HCT116 (cell line): ENCODE data around the gene PIK3R2. TPM values are rescaled to one million over a fixed set of nuclear protein-coding genes. Genes with fewer than 3 reads are reported as not detected.
A peak's percentile ranks its signal among the peaks of the same experiment; 100 is the strongest.
"Not testable (repeated sequence)": the region's sequence is repeated elsewhere in the genome, so short reads cannot be mapped to it uniquely, and the experiment has no call there.

ENCODE experiments used
- ATAC-seq: fragments of 200-7000 bp; cut with Tn5 transposase; 2 replicates; pipeline ENCODE4 v1.9.1; 2020; ENCODE audit warnings: mild to moderate bottlenecking, moderate library complexity
- BruUV-seq: library from RNA; stranded (reverse); fragments of 400-500 nt; replicated peaks from 2 replicates; lab custom pipeline; 2021; lab: Mats Ljungman, UMichigan
- CTCF ChIA-PET: fragments of 300-600 bp; sonication (Branson Sonifier 250); formaldehyde crosslinking; loops from one replicate; lab custom pipeline; 2021; ENCODE audit warnings: antibody characterized with exemption; lab: Charles Lee
- POLR2A ChIA-PET: fragments of 300-600, 350-600 bp; sonication (Branson Sonifier 250); formaldehyde crosslinking; loops from one replicate; lab custom pipeline; 2021; ENCODE audit warnings: antibody characterized with exemption; lab: Charles Lee
- RAD21 ChIA-PET, 2 experiments: fragments of 300-600 bp; sonication (Branson Sonifier 250); formaldehyde crosslinking; loops; one replicate each; lab custom pipeline; 2023; ENCODE audit warnings: low total read pairs in 2 of 2; ENCODE audit not compliant: uncharacterized antibody in 2 of 2, unreplicated experiment in 2 of 2, low non-redundant PET in 1 of 2; lab: Charles Lee
- DNase-seq: peaks from one replicate; pipeline ENCODE4 v3.0.0-alpha.2; 2010; ENCODE audit warnings: low read depth, low spot score
- H2AFZ ChIP-seq: fragments of 200-600 bp; shearing (Covaris generic), sonication (generic); 2 replicates; pipeline ENCODE4 v1.6.1; 2017; ENCODE audit warnings: low read depth, mixed run types, mixed read lengths, antibody characterized with exemption, low read length; ENCODE audit not compliant: poor library complexity, severe bottlenecking
- H3K27ac ChIP-seq: 2 replicates; pipeline ENCODE4 v1.5.1; 2012; ENCODE audit warnings: low read depth, low read length
- H3K27me3 ChIP-seq: fragments of 200-600 bp; sonication (generic); 2 replicates; pipeline ENCODE4 v1.6.1; 2016; ENCODE audit warnings: mixed run types, low read length, mixed read lengths; ENCODE audit not compliant: insufficient read depth
- H3K36me3 ChIP-seq, 2 experiments: fragments of 200-500 bp in 1 of 2; fragments of 200-600 bp in 1 of 2; sonication (Bioruptor generic) in 1 of 2; sonication (generic) in 1 of 2; 2 replicates each; pipeline versions ENCODE4 v1.5.1 to v1.6.1; 2014 to 2016; ENCODE audit warnings: low read length in 2 of 2, inconsistent platforms in 1 of 2, mixed read lengths in 1 of 2, mixed run types in 1 of 2; ENCODE audit not compliant: insufficient read depth in 2 of 2, control insufficient read depth in 1 of 2
- H3K4me1 ChIP-seq, 2 experiments: fragments of 200-600 bp in 1 of 2; sonication (generic) in 1 of 2; 2 replicates each; pipeline versions ENCODE4 v1.5.1 to v1.6.1; 2012 to 2017; ENCODE audit warnings: low read length in 2 of 2, inconsistent platforms in 1 of 2, mild to moderate bottlenecking in 1 of 2, mixed read lengths in 1 of 2, mixed run types in 1 of 2, moderate library complexity in 1 of 2; ENCODE audit not compliant: insufficient read depth in 2 of 2, control insufficient read depth in 1 of 2
- H3K4me2 ChIP-seq: fragments of 200-600 bp; sonication (generic); 2 replicates; pipeline ENCODE4 v1.6.1; 2017; ENCODE audit warnings: mixed run types, low read length, mixed read lengths
- H3K4me3 ChIP-seq, 2 experiments: fragments of 200-600 bp in 1 of 2; sonication (generic) in 1 of 2; replicated peaks in 1 of 2; 2 replicates each; pipeline ENCODE4 v1.5.1; 2011 to 2016; ENCODE audit warnings: low read length in 2 of 2, control low read depth in 1 of 2, low read depth in 1 of 2, mild to moderate bottlenecking in 1 of 2, mixed read lengths in 1 of 2, mixed run types in 1 of 2
- H3K79me2 ChIP-seq: fragments of 200-600 bp; sonication (generic); 2 replicates; pipeline ENCODE4 v1.6.1; 2017; ENCODE audit warnings: mild to moderate bottlenecking, mixed run types, low read length, moderate library complexity, mixed read lengths; ENCODE audit not compliant: insufficient read depth
- H3K9ac ChIP-seq: fragments of 200-600 bp; sonication (generic); 2 replicates; pipeline ENCODE4 v1.6.1; 2016; ENCODE audit warnings: low read length, mixed read lengths
- H3K9me2 ChIP-seq: fragments of 200-600 bp; sonication (generic), shearing (Covaris generic); 2 replicates; pipeline ENCODE4 v1.6.1; 2017; ENCODE audit warnings: mixed run types, mild to moderate bottlenecking, moderate library complexity; ENCODE audit not compliant: insufficient read depth
- H3K9me3 ChIP-seq, 2 experiments: fragments of 200-500 bp in 1 of 2; fragments of 200-600 bp in 1 of 2; sonication (Bioruptor generic) in 1 of 2; sonication (generic) in 1 of 2; 2 replicates each; pipeline ENCODE4 v1.6.1; 2014 to 2017; ENCODE audit warnings: low read length in 2 of 2, mixed read lengths in 2 of 2, inconsistent platforms in 1 of 2, low read depth in 1 of 2, mild to moderate bottlenecking in 1 of 2, mixed run types in 1 of 2, moderate library complexity in 1 of 2; ENCODE audit not compliant: control insufficient read depth in 1 of 2, insufficient read depth in 1 of 2
- H4K20me1 ChIP-seq: fragments of 200-600 bp; sonication (generic), shearing (Covaris generic); 2 replicates; pipeline ENCODE4 v1.6.1; 2017; ENCODE audit warnings: mixed run types, mild to moderate bottlenecking, moderate library complexity; ENCODE audit not compliant: insufficient read depth
- CBX3 ChIP-seq: IDR thresholded peaks from 2 replicates; pipeline ENCODE4 v1.6.1; 2012; ENCODE audit warnings: low read depth
- CEBPB ChIP-seq: IDR thresholded peaks from 2 replicates; pipeline ENCODE4 v1.6.1; 2012; ENCODE audit warnings: low read depth
- EGR1 ChIP-seq: IDR thresholded peaks from 2 replicates; pipeline ENCODE4 v1.6.1; 2012; ENCODE audit warnings: low read depth
- EZH2 ChIP-seq: fragments of 200-600 bp; sonication (generic); IDR thresholded peaks from 2 replicates; pipeline ENCODE4 v1.6.1; 2017; ENCODE audit warnings: antibody characterized with exemption, mixed run types
- EZH2phosphoT487 ChIP-seq: fragments of 200-600 bp; IDR thresholded peaks from 2 replicates; pipeline ENCODE4 v1.6.1; 2018; ENCODE audit warnings: antibody characterized with exemption, borderline replicate concordance
- FOSL1 ChIP-seq: IDR thresholded peaks from 2 replicates; pipeline ENCODE4 v1.6.1; 2012; ENCODE audit warnings: low read depth
- POLR2AphosphoS5 ChIP-seq: IDR thresholded peaks from 2 replicates; pipeline ENCODE4 v1.6.1; 2011; ENCODE audit warnings: mild to moderate bottlenecking, low read depth, low read length, moderate library complexity
- REST ChIP-seq: IDR thresholded peaks from 2 replicates; pipeline ENCODE4 v1.6.1; 2012; ENCODE audit warnings: low read depth
- YY1 ChIP-seq: IDR thresholded peaks from 2 replicates; pipeline ENCODE4 v1.6.1; 2011; ENCODE audit warnings: low read length, low read depth, moderate library complexity, mild to moderate bottlenecking; ENCODE audit not compliant: insufficient replicate concordance; ENCODE audit errors: extremely low read depth
- intact Hi-C: fragments of 100-400 bp; cut with micrococcal nuclease; formaldehyde crosslinking; loops from 2 replicates; pipeline ENCODE4 v1.10.0; 2022
- total RNA-seq: library from RNA; stranded (reverse); gene quantifications from one replicate; pipeline ENCODE4 v1.2.1, GENCODE V29; 2021; ENCODE audit not compliant: unreplicated experiment
- TF ChIP-seq, protein P1 (sequence below): IDR thresholded peaks from 2 replicates; pipeline ENCODE4 v1.6.1; 2011; ENCODE audit warnings: mild to moderate bottlenecking, low read length, moderate library complexity; ENCODE audit not compliant: insufficient replicate concordance; ENCODE audit errors: extremely low read depth
- TF ChIP-seq, protein P2 (sequence below): IDR thresholded peaks from 2 replicates; pipeline ENCODE4 v1.6.1; 2012

The PIK3R2 gene
- total RNA-seq, 1 experiment from 2014 or later, result 53.4 TPM

DNA sequence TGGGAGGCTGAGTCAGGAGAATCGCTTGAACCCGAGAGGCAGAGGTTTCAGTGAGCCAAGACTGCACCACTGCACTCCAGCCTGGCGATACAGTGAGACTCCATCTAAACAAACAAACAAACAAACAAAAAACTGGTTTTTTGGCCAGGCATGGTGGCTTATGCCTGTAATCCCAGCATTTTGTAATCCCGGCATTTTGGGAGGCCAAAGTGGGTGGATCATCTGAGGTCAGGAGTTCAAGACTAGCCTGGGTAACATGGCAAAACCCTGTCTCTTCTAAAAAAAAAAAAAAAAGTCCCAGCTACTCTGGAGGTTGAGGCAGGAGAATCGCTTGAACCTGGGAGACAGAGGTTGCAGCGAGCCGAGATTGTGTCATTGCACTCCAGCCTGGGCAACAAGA lies 47.7 kb upstream of the PIK3R2 start:
- H2AFZ ChIP-seq, H3K79me2 ChIP-seq, intact Hi-C loops, DNase-seq, H3K27me3 ChIP-seq, POLR2A ChIA-PET, ATAC-seq, H3K9me2 ChIP-seq, H3K9ac ChIP-seq, H4K20me1 ChIP-seq, BruUV-seq, RAD21 ChIA-PET, H3K27ac ChIP-seq, H3K4me3 ChIP-seq, H3K36me3 ChIP-seq, CTCF ChIA-PET, H3K9me3 ChIP-seq: not testable (repeated sequence)
- Histone ChIP-seq H3K4me1 (peaks cover 13 to 25% of the 10 kb centered on the region in 2 experiments), H3K4me2 (0 out of 2 replicates have a peak overlapping the region, but pooled peaks have one; percentile 74)

- Histone ChIP-seq H3K4me1 (peaks cover 19 to 33% of the 10 kb centered on the region in 2 experiments), H3K4me3 (no peak overlapping the region), H3K9me2 (no peaks in the 10 kb centered on the region), H3K9ac (no peak overlapping the region), H3K9me3 (no peaks in the 10 kb centered on the region), H3K27ac (no peak overlapping the region), H3K79me2 (no peaks in the 10 kb centered on the region), H2AFZ (no peak overlapping the region), H3K4me2 (no peak overlapping the region), H4K20me1 (no peaks in the 10 kb centered on the region), H3K27me3 (no peaks in the 10 kb centered on the region), H3K36me3 (0 out of 4 replicates have a peak, but pooled peaks cover 0 to 3% of the 10 kb centered on the region in 2 experiments)
- ChIA-PET POLR2A (no interaction called here), CTCF (no interaction called here), RAD21 (no interaction called here)
- intact Hi-C loops, result no loop called here
- no TSS peak for BruUV-seq
- no peak for ATAC-seq
- no peak for DNase-seq
- no peak for TF ChIP-seq CEBPB
- TF ChIP-seq REST, result no peak
- TF ChIP-seq, protein P1, sequence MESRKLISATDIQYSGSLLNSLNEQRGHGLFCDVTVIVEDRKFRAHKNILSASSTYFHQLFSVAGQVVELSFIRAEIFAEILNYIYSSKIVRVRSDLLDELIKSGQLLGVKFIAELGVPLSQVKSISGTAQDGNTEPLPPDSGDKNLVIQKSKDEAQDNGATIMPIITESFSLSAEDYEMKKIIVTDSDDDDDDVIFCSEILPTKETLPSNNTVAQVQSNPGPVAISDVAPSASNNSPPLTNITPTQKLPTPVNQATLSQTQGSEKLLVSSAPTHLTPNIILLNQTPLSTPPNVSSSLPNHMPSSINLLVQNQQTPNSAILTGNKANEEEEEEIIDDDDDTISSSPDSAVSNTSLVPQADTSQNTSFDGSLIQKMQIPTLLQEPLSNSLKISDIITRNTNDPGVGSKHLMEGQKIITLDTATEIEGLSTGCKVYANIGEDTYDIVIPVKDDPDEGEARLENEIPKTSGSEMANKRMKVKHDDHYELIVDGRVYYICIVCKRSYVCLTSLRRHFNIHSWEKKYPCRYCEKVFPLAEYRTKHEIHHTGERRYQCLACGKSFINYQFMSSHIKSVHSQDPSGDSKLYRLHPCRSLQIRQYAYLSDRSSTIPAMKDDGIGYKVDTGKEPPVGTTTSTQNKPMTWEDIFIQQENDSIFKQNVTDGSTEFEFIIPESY, result no peak
- no peak for TF ChIP-seq FOSL1
- no peak for TF ChIP-seq YY1
- no peak for TF ChIP-seq EZH2phosphoT487
- TF ChIP-seq CBX3, result no peak
- TF ChIP-seq POLR2AphosphoS5, result no peak
- TF ChIP-seq EGR1, result no peak
- TF ChIP-seq EZH2, result no peak
- TF ChIP-seq, protein P2, sequence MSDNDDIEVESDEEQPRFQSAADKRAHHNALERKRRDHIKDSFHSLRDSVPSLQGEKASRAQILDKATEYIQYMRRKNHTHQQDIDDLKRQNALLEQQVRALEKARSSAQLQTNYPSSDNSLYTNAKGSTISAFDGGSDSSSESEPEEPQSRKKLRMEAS, result no peak
Measured at GRCh38 chr19:18107235-18107634, 45.7 kb upstream of the PIK3R2 start.
